SIG-M5 (cell line): Measurements from ENCODE around the gene SORCS2.

ENCODE experiments used
- DNase-seq: peaks from one replicate; lab custom pipeline; 2025; lab: John Stamatoyannopoulos, UW

SORCS2 gene

DNA sequence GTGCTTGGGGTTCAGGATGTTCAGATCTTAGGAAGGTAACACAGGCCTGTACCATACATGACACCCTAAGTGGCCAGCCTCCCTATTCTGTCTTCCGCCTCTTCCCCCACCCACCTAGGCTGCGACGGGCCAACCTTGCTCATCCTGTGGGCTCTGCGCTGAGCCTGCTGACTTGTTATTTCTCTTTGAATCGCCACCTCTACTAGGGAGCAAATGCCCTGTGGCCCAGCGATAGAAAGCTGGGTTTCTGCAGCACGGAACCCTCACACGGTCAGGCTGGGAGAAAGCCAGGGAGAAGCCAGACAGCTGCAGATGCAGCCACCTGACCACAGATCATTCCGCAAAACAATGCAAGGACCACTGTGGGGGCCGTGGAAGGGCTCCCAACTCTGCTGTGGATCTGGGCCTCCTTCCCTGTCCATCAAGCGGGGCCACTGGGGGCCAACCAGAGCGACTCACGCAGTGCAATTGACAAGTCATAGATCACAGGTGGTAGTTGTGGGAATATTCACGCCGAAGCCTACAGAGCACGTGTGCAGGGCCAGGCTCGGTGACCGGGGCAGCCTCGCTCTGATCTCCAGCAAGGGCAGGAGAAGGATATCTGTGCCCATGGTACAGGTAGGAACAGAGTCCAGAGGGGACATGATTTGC, 519.8 kb downstream of the SORCS2 start:
- no peak for DNase-seq

DNA sequence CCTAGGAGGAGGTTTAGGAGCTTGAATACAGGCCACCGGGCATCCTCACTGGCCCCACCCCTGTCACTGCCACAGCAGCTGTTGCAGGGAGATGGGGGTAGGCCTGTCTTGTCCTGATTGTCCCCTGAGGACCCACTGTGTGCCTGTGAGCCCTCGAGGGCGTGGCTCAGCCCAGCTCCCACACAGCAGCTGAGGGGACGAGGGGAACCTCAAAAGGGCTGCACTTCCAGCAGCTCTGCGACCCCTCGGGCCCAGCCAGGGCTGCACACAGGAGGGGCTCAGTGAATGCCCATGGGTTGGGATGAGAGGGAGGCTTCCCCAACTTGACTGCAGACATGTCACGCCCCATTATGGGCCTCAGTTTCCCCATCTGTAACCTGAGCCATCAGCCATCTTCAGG, 521.4 kb downstream of the SORCS2 start:
- DNase-seq: no peak

DNA sequence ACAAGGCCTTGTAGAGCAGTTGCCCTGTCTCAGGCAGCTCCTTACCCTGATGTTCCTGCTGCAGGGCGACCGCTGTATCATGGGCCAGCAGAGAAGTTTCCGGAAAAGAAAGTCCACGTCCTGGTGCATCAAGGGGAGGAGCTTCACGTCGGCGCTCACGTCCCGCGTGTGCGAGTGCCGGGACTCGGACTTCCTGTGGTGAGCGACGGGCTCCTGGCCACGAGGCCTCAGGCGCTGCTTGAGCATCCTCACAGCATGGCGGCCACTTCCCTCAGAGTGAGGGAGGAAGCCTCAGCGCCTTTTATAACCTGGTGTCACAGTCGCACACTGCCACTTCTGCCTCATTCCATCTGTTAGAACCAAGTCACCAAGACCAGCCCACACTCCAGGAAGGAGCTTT, 521.8 kb downstream of the SORCS2 start:
- DNase-seq: no peak

DNA sequence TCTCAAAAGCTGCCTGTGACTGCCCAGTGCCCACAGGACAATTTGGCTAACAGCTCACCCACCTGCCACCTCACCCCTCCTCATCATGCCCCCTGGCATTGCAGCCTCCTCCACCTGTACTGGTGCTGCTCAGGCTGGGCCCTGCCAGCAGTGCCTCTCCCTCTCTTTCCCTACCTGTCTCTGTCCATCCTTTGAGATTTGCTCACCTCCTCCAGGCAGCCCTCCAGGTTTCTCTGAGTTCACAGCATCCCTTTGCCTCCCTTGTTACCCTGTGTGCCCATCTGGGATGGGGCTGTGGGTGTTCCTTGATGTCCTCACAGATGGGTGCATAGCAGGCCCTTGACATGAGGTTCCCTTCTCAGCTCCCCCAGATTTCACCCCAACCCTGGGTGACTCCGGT, 522.4 kb downstream of the SORCS2 start:
- DNase-seq: no peak

DNA sequence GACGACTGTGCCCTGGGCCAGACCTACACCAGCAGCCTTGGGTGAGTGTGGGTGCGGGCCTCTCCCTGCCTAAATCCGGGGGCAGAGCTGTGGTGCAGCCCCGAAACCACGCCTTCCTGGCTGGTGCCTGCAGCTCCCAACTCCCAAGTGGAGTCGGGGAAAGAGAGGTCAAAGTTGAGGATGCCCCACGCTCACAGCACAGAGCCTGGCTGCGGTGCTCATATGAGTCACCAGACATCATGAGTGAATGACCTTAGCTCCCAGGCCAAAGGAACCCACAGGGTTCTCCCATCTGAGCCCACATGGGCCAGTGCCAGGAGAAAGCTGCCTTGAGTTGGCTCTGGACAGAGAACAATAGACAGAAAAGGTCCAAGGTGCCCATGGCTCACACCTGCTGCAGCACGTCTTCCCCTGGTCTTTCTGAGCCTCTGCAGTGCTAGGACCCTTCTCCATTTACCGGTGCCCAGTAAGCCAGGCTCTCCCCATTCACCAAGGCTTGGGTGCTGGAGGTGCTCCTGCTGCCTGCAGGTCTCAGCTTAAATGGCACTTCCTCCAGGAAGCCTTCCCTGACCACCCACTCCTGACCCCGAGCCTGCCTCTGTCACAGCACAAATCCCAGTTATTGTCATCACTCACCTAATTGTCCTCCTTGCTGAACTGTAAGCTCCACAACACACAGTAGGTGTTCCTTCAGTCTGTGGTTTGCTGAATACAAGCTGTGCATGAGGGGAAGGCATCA, 523.1 kb downstream of the SORCS2 start:
- no peak for DNase-seq

DNA sequence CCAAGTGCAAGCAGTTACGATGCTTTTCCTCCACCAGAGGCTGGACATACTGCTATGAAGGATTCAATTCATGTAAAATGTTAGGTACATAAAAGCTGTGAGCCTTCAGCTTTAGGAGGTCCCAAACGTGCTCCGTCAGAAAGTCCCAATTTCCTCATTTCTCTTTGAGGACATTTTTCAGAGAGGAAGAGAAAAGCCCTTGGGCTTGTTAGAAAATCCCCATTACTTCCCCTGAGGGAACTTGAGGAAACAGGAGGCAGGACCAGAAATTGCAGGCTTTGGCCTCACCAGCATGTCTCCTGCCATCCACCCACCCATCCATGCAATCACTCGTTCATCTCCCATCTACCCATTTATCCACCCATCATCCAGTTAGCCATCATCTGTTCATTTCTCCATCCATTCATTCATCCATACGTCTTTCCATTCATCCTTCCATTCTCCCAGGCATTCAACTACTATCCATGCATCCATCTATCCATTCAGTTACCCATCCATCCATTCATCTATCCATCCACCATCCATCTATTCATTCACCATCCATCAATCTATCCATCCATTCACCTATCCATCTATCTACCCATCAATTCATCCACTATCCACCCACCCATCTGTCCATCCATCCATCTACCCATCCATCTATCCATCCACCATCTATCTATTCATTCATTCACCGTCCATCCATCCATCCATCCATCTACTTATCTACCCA, 523.8 kb downstream of the SORCS2 start:
- no peak for DNase-seq

DNA sequence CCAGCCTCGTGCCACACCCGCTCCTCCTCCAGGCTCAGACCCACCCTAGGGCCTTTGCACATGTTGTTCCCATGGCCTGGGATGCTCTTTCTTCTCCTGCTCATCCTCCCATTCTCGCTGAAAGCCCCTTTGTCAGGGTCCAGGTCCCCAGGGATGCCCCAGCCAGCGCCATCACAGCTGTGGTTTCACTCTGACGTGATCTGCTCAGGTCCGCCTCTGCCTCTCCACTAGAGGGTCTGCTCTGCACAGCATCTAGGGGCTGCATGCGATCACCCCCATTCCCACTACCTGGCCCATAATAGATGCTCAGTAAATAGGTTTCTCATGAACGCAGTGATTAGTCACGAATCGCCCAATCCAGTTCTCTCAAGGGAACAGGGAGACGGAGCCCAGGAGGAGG, 524.8 kb downstream of the SORCS2 start:
- no peak for DNase-seq

DNA sequence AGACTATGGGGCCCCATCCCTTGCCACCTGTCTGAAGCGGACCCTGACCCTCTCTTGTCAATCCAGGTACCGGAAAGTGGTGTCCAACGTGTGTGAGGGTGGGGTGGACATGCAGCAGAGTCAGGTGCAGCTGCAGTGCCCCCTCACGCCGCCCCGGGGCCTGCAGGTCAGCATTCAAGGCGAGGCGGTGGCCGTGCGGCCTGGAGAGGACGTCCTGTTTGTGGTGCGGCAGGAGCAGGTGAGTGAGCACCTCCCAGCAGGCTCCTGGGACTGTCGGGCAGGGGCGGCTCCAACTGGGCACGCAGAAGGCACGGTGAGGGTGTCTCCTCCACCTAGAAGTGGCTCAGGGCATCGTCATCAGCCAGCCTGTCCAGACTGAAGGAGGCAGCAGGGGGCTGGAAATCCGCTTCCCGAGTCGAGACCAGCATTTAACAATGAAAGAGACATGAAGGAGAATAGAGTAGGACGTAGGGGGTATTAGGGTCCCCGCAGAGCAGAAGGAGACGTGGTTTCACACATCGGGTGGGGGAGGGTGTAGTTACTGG, 525.7 kb downstream of the SORCS2 start:
- no peak for DNase-seq

DNA sequence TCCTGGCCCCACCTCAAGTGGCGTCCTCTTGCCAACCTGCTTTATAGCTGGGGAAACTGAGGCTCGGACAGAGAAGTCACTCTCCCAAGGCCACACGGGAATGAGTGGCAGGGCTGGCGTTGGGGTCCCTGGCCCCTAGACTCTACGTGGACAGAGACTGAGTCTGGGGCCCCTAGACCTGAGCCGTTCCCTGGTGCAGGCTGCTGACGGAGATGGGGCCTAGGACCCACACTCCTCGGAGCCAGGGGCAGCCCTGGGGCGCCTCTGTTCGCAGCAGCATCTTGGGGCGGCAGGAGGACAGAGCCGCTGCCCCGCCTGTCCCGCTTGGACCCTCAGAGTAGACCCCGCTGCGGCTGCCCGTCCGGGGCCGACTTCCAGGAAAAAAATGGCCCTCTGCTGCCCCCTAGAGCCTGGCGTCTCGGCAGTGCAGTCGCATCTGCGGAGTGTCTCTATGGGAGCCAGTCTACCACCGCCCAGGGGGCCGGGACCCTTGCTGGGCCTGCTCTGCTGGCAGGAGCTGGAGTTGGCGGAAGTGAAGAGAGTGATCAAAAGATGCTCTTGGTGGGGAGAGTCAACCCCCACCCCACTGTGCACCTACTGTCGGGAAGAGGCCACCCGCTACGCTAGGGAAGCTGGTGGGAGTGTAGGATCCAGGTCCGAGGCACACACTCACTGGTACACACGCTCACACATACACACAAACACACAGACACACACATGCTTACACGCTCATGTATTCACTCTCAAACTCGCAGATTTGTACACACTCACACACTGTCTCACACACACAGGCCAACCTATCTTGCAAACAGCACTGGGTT, 527.2 kb downstream of the SORCS2 start:
- DNase-seq: no peak

DNA sequence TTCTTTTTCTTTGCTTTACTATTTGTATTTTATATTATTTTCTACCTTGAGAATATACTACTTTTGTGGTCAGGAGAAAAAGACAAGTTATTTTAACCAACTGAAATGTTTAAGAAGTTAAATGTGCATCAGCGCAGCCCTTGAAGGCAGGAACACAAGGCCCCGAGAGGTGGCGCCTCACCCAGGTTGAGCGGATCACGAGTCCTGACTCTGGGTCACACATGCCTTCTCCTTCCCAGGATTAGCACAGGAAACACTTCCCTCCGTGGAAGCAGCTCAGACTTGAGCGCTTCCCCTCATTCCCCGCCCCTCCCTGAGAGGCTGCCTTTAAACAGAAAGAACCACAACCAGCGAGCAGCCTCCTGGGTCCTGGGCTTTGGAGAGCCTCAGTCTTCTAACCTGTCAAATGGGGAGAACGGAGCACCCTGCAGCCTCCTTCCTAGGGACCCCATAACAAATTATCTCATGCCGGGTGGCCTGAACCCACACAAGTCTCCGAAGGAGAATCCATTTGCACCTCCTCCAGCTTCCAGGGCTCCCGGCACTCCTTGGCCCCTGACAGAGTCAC, 529.7 kb downstream of the SORCS2 start:
- no peak for DNase-seq

DNA sequence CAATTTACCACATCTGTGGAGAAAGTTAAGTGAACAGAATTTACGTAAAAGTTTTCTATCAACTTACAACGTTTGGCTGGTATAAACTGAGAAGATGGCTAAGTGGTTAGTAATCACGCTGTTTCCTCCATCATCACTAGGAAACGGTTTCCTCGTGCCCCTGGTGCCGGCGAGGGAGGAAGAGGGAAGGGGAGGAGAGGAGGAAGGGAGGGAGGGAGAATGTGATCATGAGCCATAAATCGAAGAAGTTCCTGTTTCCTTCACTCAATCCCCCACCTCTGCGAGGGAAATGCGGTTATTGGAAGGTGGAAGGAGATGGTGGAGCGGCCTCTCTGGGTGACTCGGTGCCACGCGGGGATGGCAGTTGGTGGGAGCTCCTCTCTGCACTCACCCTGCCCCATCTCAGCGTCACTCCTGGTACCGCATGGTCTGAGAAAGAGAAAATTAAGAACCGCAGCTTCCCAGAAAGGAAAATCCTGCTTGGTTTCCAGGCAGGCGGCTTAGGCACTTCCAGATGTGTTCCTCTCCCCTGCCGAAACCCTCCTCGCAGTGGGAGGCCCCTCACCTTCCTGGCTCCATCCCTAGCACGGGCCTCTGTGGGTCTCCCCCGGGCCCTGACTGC, 530.5 kb downstream of the SORCS2 start:
- no peak for DNase-seq

DNA sequence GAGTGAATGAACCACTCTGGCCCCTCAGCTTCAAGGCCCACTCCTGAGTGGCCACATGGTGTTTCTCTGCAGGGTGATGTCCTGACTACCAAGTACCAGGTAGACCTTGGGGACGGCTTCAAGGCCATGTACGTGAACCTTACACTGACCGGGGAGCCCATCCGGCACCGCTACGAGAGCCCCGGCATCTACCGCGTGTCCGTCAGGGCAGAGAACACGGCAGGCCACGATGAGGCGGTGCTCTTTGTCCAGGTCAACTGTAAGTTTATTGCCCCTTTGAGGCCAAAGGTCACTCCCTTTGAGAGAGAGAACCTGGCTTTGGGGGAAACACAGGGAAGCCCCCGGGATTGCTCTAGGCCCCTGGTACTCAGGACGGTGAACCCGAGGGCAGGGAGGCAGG, 531.3 kb downstream of the SORCS2 start:
- no peak for DNase-seq

DNA sequence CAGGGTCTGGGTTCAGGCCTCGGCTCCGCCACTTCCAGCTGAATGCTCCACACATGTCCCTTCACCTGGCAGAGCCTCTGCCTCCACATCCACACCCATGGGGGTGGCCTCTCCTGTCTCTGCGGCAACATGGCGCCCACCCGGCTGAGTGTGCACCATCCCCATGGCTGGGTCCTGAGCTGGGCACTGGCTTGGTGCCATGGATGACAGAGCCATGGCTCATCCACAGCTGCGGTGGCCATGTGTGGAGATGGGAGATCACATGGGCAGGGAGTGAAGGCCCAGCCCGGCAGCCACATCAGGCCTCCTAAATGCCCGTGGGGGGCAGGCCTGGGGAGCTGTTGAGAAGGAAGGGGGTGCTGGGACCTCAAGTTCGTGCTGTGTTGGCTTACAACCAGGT, 533.6 kb downstream of the SORCS2 start:
- no peak for DNase-seq

DNA sequence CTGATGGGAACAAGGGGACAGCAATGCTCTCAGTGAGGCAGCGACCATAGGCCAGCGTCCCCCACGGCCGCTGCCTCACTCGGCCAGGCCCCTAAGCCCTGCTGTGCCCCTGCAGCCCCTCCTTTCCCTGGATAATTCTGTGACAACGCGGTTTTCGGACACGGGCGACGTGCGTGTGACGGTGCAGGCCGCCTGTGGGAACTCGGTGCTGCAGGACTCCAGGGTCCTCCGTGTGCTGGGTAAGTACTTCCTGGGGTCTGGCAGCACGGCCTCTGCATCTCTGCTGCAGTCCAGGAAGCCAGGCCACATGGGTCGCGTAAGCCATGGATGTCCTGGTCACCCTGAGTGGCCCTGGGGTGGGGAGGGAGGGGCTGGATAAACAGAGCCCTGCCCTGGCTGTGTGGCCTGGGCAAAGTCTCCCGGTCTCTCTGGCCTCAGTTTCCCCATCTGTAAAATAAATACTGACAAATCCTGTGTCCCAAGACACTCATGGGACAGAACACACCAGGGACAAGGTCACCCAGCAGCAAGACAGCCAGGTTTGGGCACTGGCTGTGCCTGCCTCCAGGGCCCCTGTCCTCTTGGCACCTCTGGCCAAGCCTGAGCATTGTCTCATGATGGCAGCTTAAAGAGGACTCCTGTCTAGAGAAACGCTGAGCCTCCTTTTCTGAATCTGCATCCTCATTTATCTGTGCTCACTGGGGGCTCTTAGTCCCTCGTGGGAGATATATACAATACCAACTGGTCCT, 534.5 kb downstream of the SORCS2 start:
- DNase-seq: no peak

DNA sequence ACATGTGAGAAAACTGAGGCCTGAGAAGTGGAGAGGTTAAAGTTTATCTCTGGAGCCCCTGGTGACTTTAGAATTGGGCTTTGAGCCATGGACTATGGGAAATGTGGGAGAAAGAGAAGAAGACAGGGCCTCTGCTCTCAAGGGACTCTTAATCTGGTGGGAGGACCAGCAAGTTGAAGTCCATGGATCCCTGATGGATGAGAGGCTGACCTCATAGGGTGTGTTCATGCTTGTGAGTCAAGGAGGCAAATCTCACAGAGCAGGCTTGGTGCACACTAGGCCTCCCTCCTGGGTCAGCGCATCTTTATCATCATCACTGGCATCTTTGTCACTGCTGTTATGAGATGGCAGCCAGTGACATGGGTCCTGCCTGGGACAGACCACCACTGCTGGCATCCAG, 535.4 kb downstream of the SORCS2 start:
- no peak for DNase-seq

DNA sequence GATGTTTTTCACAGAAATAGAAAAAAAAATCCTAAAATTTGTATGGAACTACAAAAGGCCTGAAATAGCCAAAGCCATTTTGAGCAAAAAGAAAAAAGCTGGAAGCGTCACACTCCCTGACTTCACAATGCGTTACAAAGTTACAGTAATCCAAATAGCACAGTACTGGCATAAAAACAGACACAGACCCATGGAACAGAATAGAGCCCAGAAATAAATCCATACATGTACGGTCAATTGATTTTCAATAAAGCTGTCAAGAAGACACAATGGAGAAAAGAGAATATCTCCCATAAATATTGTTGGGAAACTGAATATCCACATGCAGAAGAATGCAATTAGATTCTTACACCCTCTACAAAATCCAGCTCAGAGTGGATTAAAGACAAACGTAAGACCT, 539.1 kb downstream of the SORCS2 start:
- DNase-seq: no peak

DNA sequence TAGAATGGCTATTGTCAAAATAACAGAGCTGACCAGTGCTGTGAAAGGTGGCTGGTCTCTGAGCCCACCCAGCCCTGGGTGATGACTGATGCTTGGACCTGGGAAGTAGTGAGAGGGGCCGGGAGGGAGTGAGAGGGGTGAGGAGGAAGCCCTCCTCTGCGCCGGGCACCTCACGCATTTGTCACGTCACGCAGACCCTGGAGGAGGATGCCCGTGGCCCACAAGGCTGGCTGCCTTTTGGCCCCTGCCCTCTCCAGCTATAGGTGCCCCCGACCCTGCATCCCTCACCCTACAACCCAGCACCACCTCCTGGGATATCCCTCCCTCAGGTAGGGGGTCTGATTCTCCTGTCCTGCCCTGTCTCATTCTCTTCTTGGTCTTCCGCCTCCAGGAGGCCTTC, 539.9 kb downstream of the SORCS2 start:
- no peak for DNase-seq

DNA sequence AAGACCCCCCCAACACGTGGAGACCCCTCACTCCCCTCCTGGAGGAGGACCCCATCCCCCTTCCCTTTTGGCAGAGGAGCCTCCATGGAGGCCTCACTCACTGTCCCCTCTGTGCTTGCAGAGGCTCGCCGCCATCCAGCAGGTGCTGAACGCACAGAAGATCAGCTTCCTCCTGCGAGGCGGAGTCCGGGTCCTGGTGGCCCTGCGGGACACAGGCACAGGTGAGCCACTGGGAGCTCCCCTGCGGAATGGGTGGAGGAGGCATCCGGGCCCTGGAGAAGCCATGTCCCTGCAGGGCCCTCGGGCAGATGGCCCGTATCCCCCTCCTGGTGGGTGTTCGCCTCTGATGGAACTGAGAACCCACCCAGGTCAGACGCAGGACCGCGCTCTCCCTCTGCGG, 540.9 kb downstream of the SORCS2 start:
- no peak for DNase-seq

DNA sequence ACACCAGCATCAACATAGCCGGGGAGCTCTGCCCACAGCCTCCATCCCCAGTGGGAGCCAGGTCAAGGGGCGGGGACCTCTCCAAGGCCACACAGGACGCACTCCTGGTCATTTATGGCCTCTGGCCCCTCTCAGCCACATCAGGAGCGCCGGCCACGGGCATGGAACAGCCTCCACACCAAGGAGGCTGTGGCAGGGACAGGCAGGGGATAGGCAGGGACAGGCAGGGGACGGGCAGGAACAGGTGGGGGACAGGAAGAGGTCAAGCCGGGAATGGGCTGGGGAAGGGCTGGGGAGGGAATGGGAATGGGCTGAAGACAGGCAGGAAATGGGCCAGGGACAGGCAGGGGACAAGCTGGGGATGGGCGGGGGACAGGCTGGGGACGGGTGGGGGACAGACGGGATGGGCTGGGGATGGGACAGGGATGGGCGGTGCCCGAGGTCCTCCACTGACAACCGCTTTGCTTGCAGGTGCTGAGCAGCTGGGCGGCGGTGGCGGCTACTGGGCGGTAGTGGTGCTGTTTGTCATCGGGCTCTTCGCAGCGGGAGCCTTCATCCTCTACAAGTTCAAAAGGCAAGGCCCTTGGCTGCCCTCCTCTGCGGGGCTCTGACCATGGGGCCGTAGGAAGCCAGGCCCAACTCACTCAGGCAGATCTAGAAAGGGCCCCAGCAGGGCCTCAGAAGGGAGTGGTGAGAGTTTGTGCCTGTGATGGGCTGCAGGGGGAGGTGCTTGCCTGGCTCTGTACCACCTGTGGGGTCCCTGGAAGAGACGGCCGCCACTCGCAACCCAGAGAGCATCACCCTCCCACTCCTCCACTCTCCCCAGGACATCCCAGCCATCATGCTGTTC, 541.7 kb downstream of the SORCS2 start:
- DNase-seq: no peak
